Measurements from ENCODE around the gene UBE2QL1.

The UBE2QL1 gene, protein sequence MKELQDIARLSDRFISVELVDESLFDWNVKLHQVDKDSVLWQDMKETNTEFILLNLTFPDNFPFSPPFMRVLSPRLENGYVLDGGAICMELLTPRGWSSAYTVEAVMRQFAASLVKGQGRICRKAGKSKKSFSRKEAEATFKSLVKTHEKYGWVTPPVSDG
- 0 reads per million in 3 experiments for total RNA-seq

DNA sequence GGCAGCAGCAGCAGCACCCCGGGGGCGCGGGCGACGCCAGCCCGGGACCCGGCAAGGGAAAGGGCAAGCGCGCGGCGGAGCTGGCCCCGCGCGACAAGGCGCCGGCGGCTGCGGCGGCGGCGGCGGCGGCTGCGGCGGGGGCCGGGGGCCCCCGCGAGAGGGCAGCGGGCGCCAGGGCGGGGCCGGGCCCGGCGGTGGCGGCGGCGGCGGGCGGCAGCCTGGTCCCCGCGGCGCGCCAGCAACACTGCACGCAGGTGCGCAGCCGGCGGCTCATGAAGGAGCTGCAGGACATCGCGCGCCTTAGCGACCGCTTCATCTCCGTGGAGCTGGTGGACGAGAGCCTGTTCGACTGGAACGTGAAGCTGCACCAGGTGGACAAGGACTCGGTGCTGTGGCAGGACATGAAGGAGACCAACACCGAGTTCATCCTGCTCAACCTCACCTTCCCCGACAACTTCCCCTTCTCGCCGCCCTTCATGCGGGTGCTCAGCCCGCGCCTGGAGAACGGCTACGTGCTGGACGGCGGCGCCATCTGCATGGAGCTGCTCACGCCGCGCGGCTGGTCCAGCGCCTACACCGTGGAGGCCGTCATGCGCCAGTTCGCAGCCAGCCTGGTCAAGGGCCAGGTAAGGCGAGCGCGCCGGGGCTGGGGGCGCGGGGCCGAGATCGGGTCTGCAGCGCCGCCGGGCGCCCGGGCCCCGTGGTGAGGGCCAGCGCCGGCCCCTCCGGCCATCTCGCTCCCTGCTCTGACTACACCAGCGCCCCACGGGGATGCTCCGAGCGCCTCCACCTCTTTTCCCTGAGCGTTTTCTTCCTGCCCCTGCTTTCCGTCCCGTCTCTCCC lies at the start of gene UBE2QL1:
TSS of gene UBE2QL1 (plus strand) at position 238 of the 843 bp plus-strand sequence. CDS start at position 273, 35 bp downstream.
- no peak for DNase-seq

DNA sequence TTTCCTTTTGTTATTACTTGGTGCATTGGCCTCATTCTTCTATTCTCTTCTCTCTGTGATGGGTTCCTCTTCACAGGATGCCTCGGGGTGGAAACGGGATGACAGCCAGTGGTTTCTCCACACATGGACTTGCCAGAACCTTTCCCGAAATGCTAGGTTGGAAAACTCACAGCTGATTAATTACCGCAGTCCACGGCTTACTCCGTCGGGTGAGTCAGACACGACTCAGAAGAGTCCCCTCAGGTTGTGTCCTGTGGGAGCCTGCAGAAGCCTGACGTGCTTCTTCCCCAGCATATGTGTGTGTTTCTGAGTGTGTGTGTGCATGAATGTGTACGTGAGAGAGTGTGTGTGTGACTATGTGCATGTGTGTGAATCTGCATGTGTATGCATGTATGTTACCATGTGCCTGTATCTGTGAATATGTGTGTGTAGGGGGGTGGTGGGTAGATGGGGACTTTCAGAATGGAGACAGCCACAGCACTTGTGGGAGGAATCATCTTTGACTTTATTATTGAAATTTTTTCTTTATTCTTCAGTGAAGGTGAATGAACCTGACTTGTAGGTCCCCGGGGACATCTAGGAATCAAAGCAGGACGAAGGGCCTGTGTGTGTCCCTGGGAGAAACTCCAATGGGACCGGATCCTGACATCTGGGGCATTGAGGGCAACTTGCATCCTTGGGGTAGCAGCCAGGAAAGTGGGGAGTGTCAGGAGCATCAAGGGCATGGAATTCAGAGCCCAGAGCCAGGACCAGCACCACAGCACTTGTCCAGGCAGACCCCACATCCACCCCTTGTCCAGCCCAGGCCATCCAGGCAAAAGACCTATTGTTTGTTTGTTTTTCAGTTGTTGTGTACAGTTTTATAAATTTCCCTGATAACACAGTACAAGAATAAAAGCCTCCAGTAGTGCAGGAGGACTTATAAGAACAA lies 48.4 kb upstream of the UBE2QL1 start:
- no peak for DNase-seq

DNA sequence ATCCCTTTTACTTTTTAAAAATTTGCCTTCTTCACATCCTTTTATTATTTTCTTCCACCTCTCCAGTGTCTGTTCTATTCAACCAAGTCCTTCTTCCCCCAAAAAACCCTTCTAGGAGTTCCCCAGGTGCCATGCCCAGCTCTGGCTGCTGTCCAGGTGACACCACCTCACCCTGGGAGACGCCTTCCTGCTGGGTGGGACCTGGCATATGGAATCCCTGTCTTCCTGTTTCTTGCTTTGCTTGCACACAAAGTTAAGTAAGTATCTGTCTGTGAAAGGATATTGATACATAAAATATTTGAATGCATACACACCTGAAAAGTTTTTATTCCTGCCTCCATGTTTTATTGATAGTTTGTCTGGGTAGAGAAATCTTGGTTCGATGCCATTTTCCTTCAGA lies 47.2 kb upstream of the UBE2QL1 start:
- DNase-seq, result no peak

DNA sequence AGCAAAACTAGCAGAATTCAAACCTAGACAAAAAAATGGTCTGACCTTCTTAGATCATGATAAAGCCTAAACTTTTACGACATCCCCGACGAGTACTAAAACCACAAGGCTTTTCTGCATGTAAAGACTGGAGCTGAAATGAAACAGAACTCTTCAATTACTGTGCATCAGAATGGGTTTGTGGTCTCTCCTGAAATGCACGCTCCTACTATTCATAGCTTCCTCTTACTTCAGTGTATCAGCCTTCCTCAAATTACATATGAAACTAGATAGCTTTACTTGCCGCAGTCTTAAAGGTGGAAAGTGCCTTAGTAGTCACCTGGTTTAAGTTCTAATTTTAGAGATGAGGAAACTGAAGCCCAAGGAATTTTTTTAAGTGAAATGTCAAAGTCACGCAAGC lies 45.7 kb upstream of the UBE2QL1 start:
- DNase-seq, result no peak

DNA sequence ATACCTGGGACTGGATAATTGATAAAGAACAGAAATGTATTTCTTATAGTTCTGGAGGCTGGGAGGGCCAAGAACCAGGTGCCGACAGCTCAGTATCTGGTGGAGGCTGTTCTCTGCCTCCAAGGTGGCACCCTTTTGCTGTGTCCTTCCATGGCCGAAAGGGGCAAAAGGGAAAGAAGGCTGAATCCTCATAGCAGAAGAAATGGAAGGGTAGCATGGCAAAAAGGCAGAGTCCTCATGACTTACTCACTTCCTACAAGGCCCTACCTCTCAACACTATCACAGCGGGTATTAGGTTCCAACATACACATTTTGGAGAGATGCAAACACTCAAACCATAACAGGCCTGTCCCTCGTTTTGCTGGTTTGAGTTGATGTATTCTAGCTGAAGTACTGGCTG lies 45.2 kb upstream of the UBE2QL1 start:
- no peak for DNase-seq

DNA sequence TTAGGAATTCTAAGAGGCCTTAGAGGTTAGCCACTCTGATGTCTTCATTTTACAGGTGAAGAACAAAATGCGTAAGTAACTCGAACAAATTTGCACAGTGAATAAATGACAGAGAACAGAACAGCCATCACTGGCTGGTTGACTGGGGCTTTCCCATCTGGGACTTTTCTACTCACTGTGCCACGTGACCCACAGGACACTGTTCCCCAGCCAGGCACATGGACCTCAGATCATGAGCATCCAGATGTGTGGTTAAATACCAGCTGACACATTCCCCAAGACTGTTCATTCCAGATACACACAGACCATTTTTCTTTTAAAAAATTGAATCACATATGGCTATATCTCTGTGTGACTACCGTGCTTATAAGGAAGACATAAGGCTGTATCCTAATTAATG lies 44.5 kb upstream of the UBE2QL1 start:
- DNase-seq, result no peak

DNA sequence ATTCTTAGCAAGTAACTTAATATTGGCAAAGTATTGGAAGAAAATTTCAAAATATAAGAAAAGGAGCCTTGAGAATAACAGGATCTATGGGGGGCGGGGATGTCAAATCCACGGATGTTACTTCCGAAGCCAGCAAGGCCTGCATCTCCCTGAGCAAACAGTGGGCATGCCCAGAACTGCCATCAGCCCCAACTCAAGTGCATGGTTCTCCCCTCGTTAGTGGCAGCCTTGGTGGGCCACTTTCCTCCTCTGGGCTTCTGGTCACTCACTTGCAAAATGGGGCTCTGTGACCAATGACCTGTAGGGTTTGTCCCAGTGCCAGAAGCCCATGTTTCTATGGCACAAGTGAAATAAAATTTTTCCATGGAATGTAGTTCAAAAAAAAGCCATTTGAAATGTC lies 43.1 kb upstream of the UBE2QL1 start:
- no peak for DNase-seq

DNA sequence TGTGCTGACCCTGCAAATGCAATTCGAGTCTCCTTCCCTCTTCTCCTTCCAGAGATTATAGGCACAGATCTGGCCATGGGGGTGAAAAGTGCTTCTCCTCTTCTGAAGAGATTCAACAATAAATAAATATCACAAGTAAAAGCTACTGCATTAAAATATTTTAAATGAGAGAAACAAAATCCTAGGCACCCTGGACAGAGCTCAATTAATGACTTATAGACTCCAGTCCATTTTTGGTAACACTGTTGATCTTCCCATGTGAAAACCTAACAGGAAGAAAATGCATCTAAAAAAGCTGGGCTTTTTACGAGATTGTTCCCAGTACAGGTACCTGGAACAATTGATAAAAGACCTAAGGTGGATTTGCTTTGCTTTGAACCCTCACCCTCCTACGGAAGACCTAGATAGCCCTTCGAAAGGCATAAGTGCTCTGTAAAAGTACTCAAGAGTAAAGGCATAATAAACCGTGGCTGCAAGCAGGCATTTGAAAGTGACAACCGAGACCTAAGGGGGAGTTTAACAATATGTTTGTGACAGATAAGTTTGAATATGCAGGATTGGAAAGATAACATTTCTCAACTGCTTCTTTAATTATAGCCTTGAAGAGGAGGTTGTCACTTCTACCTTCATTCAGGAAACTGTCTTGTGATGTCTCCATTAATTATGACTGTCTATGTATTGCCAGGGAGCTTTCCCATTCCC lies 41.0 kb upstream of the UBE2QL1 start:
- no peak for DNase-seq

DNA sequence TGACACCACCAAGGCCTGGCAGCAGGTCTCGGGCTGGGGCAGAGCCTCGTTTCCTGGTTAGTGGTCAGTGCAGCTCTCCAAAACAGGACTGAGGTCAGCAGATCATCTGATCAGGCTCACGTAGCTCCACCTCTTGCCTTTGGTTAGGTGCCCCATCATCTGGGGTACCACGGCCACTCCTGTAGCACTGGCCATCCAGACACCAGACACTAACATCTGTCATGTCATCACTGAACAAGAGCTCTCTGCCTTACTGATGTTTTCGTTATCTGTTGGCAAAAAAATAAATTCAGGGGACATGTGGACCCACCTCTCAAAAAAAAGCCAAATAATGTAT lies 40.4 kb upstream of the UBE2QL1 start:
- DNase-seq, result no peak

DNA sequence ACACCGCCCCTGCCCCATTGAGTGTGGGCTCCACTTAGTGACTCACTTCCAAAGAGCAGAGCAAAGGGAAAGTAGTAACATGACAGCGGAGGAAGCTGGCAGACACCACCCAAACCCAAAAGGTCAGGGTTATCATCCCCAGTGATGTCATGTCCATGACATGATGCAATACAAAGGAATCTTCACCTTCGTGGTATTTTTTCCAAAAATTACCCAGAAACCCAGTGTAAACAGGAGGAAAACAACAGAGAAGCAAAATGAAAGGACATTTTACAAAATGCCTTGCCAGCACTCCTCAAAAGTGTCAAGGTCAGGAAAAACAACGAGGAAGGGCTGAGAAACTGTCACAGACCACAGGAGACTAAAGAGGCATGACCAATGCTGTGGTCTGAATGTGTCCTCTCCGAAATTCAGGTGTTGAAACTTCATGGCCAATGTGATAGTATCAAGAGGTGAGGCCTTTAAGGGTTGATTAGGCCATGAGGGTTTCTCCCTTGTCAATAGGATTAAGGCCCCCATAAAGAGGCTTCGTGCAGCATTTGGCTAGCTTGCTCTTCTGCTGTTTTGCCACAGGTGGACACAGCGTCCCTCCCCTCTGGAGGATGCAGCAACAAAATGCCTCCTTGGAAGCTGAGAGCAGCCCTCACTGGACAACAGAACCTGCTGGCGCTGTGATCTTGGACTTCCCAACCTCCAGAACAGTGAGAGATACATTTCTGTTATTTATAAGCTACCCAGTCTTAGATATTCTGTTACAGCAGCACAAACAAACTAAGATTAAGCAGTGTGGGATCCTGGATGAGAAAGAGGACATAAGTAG lies 39.8 kb upstream of the UBE2QL1 start:
- DNase-seq, result no peak

DNA sequence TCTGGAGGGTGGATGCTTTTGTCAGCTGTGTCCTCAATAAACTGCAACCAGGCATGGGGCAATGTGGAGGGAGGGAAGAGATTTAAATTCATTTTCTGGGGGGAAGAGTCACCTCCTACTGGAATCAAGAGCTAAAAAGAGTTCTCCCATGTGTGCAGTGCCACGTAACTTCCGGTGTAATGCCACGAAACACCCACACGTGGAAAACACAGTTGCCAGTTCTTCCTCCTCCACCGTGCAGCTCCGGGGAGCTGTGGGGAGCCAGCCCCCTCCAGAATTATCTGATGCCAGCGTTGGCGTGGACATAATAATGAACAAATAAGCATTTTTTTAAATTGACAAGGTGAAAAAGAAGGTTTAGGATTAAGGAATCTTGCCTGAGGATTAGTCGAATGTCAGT lies 38.2 kb upstream of the UBE2QL1 start:
- no peak for DNase-seq

DNA sequence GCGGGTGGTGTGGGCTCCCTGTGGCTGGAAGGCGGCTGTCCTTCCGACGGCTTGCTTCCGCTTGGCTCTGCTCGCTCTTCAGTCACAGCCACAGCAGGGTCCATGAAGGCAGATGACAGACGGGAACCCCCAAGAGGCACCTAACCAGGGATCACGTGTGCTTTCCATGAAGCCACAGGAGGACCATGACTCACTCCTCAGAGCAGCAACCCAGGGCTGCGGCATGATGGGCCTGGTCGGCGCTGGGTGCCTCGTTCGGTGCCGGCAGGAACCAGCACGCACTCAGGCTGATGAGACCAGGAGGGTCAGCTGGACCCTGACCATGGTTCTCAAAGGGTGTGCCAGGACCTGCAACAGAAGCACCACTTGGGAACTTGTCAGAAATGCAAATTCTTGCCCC lies 37.5 kb upstream of the UBE2QL1 start:
- no peak for DNase-seq

DNA sequence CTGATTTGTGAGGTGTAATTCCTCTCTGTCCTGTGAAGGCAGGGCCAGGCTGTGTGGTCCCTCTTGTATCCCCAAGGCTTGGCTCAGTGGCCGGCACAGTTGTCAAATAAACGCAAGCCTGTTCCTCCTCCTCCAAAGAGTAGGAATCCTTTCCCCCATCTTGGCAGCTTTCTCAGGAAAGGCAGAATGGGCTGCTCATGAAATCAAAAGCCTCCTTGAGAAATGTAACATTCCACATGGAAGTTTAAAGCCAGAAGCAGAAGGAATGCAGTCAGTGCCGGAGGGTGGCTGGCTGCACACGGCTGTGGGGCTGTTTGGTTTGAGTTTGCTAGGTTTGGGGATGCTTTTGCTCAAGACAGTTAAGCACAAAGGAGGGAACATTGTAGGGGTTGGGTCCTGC lies 35.8 kb upstream of the UBE2QL1 start:
- no peak for DNase-seq

DNA sequence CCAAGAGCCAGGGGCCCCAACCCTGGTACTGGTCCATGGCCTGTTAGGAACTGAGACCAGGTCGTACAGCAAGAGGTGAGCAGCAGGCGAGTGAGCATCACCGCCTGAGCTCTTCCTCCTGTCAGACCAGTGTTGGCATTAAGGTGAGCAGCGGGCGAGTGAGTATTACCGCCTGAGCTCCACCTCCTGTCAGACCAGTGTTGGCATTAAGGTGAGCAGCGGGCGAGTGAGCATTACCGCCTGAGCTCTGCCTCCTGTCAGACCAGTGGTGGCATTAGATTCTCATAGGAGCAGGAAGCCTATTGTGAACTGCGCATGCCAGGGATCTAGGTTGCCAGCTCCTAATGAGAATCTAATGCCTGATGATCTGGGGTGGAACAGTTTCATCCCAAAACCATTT lies 31.0 kb upstream of the UBE2QL1 start:
- DNase-seq, result no peak

DNA sequence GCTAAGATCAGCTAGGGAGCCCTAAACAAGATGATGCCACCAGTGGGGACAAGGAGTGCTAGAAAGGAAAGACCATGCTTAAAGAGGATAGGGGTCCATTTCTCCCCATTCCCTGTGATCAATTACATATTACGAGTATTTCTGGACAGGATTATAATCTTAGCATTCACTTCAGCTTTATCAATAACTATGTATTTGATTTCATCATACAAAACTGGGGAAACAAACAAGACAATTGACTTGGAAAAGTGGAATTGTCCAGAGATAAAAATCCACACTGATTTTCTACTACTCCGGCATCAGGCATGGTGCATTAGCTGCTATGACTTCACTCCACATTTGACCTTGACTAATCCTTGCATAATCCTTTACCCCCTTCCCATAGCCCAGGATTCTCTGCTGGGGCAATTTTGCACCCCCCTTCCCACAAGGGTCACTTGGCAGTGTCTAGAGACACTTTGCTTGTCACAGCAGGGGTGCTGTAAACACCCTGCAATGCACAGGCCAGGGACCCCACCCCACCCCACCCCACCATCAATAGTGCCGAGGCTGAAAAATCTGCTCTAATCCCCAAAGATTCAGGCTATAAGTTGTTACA lies 29.9 kb upstream of the UBE2QL1 start:
- DNase-seq, result no peak

DNA sequence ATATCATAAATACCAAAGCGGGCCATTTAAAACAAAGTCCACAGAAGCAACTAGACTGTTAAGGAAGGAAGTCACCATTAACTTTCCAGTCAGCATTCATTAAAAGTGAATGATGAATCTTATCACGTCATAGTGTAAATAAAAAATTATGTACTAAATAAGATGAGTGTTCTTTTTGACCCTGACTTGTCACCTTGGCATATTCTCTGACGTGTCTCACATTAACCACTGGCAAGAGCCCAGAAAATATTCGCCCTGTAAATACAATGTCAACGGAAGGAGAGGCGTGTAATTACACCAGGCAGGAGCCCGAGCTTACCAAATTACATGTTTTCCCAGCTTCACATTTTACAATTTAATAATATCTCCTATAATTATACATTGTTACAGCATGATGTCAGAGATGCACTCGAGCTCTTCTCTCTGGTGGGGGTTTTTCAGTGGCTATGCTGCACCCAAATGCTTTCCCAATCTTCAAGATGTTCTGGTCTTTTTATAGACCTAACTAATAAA lies 29.3 kb upstream of the UBE2QL1 start:
- no peak for DNase-seq

DNA sequence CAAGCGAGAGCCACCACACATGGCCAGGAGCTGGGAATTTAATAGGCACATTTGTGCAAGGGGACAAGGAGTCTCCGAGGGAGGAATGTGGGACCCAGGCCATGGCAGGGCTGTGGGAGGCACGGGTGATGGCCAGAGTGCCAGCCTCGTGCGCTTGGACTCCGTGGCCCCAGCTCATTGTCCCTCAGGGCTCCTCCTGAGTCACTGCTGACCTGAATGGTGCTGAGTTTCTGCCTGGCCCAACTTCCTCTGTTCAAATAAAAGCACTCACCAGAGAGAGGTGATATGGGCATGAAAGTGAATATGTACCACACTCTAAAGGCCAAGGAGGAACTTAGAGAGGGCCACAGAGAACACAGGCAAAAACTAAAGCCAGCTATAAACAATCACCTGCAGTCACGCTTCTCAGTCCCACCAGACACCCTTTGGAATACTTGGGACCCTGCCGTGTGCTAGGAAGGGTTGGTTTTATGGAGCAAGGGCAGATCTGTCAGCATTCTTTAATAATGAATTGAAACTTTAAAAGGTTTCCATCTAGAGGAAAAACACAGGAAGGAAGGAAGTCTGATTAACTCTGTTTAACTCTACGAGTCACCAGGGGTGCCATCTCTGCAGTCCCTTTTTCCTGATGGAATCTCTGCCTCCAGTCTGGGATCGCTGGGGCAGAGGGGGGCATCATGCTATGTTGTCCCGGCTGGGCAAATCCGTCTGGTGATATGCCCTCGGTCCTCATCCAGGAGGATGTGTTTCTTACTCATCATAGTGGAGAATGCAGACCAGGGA lies 25.1 kb upstream of the UBE2QL1 start:
- DNase-seq, result no peak

DNA sequence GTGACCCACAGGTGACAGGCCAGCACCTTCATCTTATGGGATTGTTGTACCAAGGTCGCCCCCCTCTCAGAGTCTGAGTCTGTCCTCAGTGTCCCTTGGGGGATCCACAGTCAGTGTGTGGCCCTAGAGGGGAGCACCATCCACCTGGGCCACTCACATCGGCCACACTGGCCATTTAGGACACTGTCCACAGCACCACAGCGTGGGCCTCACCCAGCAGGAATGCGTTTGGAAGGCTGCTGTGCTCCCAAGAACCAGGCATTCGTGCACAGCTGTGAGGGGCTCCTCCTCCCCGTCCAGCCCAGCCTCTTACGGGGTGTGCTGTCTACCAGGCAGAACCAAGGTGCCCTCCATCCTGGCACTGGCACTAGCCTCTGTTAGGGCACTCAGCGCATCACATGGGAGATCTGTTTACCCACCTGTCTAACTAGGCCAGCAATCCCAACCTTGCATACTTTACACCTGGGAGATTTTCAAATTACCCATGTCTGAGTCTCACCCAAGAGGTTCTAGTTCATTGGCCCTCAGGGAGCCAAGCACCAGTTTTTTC lies 24.5 kb upstream of the UBE2QL1 start:
- no peak for DNase-seq

DNA sequence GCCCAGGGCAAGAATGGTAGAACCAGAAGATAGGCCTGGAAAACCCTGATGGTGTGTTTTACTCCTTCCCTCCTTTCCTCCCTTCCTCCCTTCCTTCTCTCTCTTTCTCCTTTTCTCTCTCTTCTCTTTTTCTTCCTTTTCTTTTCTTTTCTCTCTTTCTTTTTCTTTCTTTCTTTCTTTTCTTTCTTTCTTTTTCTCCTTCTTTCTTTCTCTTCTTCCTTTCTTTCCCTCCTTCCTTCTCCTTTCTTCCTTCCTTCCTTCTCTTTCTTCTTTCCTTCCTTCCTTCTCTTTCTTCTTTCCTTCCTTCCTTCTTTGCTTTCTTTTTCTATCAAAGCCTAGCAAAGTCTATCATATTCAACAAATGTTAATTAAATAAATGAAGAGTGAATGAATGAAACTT lies 24.0 kb upstream of the UBE2QL1 start:
- DNase-seq, result no peak

DNA sequence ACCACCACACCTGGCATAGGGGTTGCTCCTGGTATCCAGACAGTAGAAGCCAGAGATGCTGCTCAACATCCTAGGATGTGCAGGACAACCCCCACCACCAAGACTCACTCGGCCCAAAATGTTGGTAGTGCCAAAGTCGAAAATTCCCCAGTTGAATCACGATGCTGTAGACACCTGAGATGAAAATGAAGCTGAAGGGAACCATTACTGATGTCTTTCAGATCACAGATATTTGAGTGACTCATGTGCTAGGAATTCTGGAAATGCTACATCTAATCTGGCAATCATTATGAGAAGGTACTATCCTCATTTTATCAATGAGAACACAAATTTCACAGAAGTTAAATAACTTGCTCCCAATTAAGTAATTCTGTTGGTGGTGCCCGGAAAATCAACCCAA lies 21.0 kb upstream of the UBE2QL1 start:
- no peak for DNase-seq

Measured in central memory CD4-positive, alpha-beta T cell (primary cell).